ENCODE results near the gene PRKN.
"Not testable (repeated sequence)": the region's sequence is repeated elsewhere in the genome, so short reads cannot be mapped to it uniquely, and the experiment has no call there.

Gene PRKN

DNA sequence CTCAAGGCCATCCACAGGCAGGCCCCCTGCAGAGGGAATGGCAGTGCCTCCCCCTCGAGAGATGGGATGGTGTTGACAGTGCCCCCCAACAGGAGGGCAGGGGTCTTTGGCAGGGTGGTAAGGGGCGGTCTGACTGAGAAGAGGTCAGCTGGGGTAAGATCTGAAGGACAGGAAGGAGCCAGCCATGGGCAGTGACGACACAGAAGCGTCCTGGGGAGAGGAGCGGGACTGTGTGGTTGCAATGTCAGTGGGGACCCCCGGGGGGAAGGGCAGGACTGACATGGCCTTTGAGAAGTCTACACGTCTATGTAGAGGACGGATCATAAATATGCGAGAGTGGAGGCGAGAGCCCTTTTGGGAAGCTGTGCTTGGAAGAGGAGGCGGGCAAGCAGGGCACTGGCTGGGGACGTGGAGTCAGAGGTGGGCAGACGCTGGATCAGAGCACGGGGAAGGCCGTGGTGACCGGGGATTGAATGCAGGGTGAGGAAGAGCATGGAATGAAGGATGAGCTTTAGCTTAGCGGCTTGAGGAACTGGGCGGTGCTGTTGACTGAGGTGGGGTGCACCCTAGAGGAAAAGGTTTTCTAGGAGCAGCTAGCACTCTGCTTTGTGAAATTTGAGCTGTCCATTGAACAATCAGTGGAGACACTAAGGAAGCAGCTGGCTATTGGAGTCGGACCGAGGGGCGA, 1371.3 kb downstream of the PRKN start:
- no peak for DNase-seq

DNA sequence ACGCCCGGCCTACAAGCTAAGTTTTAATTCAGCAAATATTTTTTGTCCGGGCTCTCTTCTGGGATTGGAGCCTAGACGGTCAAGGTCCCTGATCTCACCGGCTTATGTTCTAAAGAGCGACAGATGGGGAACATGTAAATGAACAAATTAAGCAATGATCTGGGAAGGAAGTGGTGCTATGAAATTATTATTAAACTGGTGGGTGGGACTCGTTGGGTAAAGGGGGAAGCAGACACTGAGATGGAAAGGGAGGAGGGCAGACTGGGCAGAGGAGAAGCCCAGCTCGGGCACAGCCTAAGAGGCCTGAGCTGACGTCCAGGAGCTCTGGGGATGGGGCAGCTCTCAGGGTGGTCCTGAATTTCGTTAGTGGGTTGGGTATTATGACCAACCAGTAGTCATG, 1371.9 kb downstream of the PRKN start:
- DNase-seq, result no peak

DNA sequence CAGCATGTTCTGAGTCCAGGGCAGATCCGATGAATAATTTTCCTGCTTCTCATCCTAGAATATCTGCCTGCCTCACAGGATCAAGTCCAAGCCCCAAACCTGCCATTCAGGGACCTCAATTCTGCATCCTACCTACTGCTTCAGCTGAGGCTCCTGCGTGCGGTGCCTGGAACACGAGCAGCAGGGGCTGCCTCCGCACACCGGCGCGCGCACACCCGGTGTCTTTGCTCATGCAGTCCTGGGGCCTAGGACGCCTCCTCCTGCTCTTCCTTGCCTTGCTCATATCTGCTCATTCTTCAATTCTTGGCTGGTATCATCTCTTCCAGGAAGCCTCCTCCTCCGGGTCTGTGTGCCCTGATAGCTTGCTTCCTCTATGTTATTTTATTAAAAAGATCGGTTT, 1372.6 kb downstream of the PRKN start:
- no peak for DNase-seq

DNA sequence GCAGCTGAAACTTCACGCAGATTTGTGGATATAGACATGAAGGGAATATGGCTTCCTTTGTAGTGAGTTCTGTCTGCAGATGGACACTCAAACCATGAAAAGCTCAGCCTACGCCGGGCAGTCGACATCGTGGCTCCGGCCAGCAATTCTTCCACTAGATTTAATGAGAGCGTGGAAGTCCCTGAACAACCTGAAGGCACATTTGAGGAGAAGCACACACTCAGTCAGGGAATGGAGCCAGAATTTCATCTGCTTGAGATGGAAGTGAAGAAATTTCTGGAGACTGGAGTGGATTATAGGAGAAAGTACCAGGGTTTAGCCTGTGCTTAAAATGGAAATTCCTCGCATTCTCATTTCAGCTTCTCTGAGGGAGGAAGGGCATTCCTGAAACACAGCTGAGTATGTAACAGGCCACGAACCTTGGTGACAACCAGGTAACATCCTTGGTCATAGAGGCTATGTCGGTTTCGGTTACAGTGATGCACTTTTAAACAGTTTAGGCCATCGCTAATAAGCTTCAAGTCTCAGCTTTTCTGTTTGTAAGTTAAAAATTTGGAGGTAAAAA, 1373.2 kb downstream of the PRKN start:
- no peak for DNase-seq

DNA sequence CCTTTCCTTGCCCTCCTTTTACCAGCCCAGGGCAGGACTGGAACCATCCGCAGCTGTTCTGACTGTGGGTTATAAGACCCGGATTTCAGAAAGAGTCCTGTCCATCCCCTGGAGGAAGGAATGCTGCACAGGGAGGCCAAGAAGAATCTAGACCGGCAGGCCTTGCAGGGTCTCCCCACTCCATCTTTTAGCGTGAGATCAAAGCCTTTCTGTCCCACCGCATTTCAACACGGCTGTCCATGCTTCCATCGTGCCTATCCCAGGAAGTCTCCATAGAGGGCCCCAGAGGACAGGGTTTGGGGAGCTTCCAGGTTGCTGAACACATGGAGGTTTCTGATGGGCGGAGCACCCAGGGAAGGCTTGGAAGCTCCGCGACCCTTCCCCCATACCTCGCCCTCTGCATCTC, 1374.4 kb downstream of the PRKN start:
- DNase-seq, result no peak

DNA sequence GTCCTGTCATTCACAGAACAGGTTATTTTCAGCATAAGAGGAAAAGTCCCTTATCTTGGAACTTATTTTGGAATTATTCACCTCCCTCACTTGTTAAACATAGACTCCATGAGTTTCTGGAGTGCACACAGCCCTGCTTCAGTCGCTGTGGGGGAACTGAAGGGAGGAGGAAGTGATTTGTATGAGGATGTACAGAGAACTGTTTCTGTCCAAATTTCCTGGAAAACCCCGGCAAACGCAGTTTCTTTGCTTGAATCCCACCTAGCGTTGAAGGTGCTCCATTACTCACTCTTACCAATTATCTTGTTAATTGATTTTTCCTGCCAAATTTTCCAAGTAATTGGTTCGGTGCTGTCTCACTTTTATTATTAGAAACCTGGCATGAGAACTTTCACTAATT, 1375.7 kb downstream of the PRKN start:
- DNase-seq, result no peak

DNA sequence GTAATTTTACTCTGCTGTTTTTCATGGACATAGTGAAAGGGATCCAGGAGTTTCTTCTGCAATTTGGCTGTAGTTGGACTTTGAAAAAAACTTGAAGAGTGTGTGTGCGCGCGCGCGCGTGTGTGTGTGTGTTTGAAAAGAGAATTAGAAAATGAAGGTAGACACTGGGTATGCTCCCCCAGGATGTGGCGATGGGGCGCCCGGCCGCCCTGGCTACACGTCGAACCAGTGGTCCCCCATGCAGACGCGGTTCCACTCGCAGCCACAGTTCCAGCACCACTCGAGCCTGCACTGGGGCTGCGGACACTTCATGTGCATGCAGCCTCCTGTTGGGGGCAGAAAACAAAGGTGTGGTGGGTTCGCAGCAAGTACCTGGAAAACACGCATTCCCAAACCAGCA, 1377.7 kb downstream of the PRKN start:
- DNase-seq, result no peak

DNA sequence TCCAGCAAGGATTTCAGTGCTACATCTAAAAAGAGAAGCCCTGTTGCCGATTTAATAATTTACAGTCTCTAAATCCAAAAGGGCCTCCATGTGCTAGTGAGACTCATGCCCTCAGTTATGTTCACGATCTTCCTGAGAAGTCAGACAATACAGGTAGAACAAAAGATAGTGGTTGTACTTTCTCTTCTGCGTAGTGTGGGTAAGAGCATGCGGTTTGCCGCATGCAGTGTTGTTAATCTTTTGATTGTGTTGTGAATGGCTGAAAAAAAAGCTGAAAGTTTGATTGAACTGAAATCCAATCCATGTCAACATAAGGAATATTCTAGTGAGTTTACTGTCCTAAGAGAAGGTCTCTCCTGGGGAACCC, 1379.0 kb downstream of the PRKN start:
- no peak for DNase-seq

DNA sequence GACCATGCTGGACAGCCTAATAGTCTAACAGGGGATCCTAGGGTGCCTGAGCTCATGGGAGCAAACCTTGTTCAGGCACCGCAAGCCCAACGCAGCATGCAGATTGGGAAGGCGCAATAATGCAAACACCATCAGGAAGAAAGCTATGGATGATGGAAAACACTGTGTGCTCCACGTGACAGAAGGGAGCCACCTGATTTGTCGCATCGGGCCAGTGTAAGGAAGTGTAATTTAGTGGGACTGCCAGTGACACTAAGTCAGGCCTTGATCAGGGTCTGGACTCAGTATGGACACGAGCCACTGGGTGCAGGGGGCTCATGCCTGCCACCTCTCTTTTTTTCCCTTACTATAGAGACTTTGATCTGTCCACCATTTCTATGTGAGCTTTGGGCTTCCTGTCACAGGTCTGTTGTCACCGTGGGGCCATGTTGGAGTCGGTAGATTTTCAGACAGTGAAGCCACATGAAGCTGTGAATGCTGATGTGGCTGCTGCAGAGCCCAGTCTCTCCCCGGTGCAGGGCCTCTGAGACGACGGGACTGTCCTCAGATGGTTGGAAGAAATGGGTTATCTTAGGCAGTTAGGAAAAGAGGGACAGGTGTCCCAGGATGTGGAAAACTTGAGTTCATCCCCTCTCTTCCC, 1379.5 kb downstream of the PRKN start:
- DNase-seq, result no peak

DNA sequence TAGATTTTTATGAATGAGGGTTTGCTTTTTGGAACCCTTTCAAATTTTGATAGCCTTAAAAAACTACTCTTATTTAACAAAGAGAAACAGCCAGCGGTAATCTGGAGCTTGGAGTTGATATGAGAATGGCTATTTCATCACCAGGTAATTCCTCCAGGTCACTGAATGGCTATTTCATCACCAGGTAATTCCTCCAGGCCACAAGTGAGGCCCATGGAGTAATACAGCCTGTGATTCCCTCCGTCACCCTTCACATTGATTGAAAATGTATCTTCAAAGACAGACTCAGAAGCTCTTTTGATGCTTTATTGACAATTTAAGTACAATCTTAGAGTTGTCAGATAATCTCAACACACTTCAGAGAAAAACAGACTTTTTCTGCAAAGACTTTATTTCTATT, 1380.4 kb downstream of the PRKN start:
- no peak for DNase-seq

DNA sequence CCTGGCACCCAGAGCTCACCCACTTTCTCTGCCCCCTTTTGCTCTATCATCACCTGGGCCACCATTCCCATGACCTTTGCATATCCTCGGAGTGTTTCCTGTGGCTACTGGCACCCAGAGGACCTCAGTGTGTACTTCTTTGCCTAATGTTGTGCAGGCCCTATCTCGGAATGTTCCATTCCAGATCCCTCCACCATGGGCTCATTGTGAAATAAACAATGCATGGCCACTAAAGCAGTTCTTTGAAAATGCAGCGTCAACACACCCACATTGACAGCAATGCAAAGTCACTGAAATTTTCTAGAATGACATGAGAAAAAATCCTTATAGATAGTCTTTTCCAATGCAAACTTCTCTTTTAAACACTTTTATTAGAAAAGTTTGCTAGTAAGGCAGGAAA, 1380.8 kb downstream of the PRKN start:
- no peak for DNase-seq

DNA sequence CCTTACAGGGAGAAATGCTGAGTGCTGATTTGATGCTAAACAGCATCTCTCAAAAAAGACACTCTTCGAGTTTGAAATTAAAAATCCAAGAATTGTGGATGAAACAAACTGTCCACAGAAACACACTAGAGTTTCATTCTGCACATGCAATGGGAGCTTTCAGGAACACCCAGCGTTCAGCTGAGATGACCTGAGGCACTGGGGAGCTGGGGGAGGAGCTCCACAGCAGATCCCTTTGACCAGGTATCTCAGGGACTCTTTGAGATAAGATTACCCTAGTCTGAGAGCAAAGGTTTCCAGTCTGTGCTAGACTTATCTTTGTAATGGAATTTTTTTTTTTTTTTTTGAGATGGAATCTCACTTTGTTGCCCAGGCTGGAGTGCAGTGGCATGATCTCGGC, 1382.9 kb downstream of the PRKN start:
- DNase-seq, result no peak

DNA sequence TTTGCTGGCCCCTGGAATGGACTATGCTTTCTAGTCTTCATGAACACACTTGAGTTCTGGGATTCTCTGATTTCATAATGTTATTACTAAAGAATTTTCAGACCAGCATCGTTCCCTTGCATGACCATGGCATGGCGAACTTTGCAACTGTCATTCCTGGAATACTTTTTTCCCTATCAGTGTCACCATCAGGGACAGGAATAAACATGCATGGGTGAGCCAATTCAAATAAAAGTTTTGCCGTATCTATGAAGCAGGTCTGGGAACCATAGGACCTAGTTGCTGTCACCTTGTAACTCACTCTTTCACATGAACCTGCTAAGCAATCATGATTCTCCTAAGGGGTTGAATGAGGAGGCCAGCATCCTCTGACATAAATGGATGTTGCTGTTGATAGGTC, 1385.5 kb downstream of the PRKN start:
- no peak for DNase-seq

DNA sequence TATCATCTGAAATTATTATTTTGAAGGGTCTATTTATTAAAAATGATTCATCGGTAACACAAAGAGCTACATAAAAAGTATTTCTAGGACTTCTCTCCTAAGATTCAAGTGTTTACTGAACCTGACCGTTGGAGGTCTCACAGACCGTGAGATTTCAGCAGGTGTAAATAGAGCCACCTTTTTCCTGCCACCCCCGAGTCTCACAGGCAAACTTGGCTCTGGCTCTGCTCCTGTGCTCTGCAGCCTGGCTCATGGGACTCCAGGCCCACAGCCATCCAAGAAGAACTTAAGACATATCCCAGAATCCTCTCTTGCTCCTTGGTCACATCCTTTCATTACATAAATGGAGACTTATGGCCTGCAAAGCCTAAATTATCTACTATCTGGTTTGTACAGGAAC, 1385.9 kb downstream of the PRKN start:
- DNase-seq, result no peak

DNA sequence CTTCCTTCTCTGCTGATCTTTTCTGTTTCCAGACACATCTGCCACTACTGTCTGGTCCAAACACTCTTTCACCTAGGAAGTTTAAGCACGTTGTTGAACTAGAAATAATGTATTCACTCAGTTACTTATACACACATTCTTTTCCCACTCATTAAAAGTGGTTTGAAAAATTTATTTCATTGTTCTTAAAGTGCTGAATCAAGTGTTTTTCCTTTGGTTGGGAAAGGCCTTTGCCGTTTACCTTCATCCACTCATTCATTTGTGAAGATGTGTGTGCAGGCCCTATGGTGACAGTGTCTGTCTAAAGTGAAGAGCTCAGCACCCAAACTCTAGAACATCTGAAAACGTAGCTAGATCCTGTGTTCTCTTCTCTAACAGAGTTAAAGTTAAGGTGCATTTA, 1389.6 kb downstream of the PRKN start:
- no peak for DNase-seq

DNA sequence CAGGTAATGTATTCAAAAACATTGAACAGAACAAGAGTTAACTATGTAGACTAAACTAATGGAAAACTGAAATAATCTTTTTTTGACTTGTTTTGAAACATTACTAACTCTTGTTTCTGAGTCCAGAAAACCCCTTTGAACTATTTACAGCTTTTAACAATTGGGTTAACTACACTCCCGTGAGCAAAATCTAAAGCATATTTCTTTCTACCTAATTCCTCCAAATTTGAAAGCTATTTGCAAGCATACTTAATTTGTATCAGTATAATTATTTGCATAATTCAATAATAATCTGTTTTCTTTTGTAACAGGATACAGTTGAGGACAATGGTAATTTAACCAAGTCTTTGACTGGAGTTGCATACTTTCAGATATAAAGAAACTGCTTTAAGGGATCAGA, 1391.1 kb downstream of the PRKN start:
- no peak for DNase-seq

DNA sequence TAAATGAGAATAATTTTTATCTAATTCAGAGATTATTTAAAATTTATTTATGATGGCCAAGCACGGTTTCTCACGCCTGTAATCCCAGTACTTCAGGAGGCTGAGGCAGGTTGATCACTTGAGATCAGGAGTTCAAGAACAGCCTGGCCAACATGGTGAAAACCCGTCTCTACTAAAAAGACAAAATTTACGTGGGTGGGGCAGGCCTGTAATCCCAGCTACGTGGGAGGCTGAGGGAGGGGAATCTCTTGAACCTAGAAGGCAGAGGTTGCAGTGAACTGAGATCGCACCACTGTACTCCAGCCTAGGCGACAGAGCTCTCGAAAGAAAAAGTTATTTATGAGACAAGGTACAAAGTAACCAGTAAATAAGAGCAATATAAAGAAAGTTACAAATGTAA, 1394.2 kb downstream of the PRKN start:
- DNase-seq, result no peak

DNA sequence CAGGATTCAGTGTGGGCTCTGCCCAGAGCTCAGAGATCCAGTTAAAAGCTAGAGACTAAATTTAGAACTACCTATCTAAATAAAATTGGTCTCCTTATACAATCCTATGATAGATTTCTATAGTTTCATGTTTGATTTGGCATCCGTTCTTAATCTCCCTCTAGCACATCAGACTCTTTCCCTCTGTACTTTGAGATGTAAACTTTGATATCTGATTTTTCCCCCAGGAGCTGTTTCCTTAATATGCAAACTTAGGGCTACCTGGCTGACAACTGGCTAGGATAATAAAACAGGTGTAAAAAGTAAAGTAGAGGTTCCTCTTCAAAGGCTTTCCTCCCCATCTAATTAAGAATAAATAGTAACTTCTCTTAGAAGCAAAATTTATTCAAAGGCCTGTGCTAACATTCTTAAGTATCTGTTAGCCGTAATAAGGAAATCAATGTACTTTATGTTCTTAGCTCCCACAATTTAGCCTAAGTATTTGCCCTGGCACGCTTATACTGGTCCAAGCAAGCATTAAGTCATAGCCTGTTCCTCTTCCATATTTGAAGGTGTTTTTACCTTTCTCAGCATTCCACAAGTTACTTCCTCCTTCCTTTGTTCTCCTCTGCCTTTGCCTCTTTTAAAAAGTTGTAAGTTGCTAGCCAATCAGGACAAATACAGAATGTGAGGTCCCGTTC, 1396.0 kb downstream of the PRKN start:
- DNase-seq, result not testable (repeated sequence)

DNA sequence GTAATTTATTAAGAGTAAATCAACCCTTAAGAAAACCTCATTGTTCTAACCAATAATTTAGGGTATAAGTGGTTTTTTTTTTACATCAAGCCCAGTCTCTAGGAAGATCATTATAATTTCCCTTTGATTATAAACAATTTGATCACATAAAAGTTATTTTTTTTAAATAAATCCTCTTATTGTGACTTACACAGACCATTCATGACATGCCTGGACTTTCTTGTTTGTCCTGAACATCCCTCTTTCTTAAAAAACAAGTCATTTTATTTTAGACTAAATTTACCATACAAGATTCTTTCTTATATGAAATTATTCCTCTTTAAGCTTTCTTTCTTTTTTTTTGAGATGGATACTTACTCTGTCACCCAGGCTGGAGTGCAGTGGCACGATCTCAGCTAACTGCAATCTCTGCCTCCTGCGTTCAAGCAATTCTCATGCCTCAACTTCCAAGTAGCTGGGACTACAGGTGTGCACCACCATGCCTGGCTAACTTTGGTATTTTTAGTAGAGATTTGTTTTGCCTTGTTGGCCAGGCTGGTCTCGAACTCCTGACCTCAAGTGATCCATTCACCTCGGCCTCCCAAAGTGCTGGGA, 1400.1 kb downstream of the PRKN start:
- DNase-seq, result no peak

DNA sequence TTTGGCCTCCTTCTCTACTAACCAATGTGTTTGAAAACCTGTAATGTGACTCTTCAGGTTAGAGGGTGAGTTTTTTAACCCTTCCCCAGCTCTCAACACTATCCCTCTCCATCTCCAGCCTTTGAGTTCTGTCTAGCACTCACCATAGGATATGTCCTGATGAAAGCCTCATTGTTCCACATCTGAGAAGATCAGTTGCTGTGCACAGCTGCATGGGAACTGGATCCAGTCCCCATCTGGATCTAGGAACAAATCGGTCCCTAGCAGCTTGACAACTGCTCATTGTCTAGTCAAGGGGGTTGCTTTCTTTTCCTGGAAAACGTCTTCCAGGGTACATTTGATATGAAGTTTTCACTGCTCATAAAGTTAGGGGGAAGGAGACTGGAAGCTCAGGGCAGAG, 1408.3 kb downstream of the PRKN start:
- no peak for DNase-seq

DNA sequence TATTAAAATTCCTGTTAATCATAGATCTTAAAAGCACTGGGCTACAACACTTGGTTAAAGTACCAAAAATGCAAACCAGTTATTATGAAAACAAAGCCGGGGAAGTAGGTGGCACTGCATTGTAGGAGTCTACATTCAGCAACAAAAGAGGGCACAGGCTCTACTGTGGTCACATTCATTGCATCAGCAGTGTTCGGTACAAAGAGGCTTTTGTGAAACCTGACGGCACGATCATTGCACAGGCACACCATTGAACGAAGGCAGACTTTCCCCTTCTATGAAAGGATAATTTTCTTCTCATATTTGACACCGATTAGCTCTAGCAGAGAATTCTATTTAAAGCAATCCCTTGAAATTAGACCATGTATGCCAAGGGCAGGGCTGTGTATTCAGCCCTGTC, 1409.1 kb downstream of the PRKN start:
- no peak for DNase-seq

DNA sequence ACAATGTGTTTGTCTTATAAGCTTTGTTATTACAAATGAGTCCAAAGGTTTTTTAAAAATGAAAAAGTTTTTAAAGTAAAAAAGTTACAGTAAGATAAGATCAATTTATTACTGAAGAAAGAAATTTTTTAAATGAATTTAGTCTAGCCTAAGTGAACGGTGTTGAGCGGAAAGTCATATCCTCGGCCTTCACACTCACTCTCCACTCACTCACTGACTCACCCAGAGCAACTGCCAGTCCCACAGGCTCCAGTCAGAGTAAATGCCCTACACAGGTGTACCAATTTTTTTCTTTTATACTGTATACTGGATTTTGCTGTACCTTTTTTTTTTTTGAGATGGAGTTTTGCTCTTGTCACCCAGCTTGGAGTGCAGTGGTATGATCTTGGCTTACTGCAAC, 1411.0 kb downstream of the PRKN start:
- no peak for DNase-seq

DNA sequence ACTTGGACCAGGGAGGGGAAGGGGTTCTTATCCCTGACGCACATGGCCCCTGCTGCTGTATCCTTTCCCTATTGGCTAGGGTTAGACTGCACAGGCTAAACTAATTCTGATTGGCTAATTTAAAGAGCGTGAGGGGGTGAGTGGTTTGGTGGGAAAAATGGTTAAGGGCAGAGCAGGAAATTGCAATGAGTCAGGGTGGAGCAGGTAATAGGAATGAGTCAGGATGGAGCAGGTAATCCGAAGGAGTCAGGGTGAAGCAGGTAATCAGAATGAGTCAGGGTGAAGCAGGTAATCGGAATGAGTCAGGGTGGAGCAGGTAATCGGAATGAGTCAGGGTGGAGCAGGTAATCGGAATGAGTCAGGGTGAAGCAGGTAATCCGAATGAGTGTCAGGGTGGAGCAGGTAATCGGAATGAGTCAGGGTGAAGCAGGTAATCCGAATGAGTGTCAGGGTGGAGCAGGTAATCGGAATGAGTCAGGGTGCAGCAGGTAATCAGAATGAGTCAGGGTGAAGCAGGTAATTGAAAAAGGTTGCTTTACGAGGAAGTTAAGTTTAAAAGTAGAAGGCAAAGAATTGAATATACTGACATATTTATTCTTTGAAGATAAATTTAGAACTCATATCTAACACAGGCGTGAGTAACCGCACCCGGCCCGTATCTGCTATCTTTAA, 1412.2 kb downstream of the PRKN start:
- not testable (repeated sequence) for DNase-seq
